ENCODE measurements around the gene TLE6. TPM values are rescaled to one million over a fixed set of nuclear protein-coding genes. Genes with fewer than 3 reads are reported as not detected.

TLE6 gene
- total and polyA plus RNA-seq, 10 of the 15 experiments (the other 5 are each of a cell fraction or from before 2014, with no cell fraction given) = 2.7 to 13.8 (median 6.4) TPM

- no peak for TF ChIP-seq REST (IDR thresholded peaks at IDR 0.05; ENCODE audit: low read depth, low read length)
Observed at GRCh38 chr19:2960120-2960519, 17.2 kb upstream of the TLE6 start (continued).

- H3K4me1 ChIP-seq (ENCODE audit: control insufficient read depth, insufficient read depth, low read length) = peaks cover 4% of the 10 kb centered on the region; the same call in 1 of the 2 replicates
- intact Hi-C loops (cut with micrococcal nuclease; ENCODE audit: unreplicated experiment) (loop anchor here (1.0 to 2.0 kb wide), 3 partner anchors 112 to 201 kb away; no protein-coding TSS in a partner anchor), in situ Hi-C loops (cut with MboI) (loop anchor here (5.0 kb wide), 1 partner anchor 140 kb away; no protein-coding TSS in a partner anchor)
- no peaks in the 10 kb centered on the region for H4K20me1 ChIP-seq (ENCODE audit: control insufficient read depth, insufficient read depth)
- ChIA-PET SMC1A (ENCODE audit: uncharacterized antibody, unreplicated experiment) (interaction anchor here (1.2 to 2.6 kb wide), 3 partner anchors 113 to 166 kb away, joined by 3 to 9 read pairs (median 5); no protein-coding TSS in a partner anchor), RAD21 (ENCODE audit: unreplicated experiment) (interaction anchor here (1.0 to 1.8 kb wide), 6 partner anchors 11 to 163 kb away, joined by 3 to 10 read pairs (median 3); no protein-coding TSS in a partner anchor), CTCF (interaction anchor here (0.6 to 3.0 kb wide), 12 partner anchors 8 to 198 kb away, joined by 3 to 33 read pairs (median 4); no protein-coding TSS in a partner anchor), POLR2A (interaction anchor here (0.7 kb wide), 1 partner anchor 75 kb away, joined by 4 read pairs; no protein-coding TSS in a partner anchor)
- BruUV-seq (replicated peaks) = no TSS peak
- whole genome bisulfite sequencing (ENCODE audit: insufficient coverage, insufficient replicate concordance, low lambda C conversion rate, missing lambda C conversion rate) = 42% methylated on average over 14 of the region's 17 CpGs
- no peaks in the 10 kb centered on the region for H3K79me2 ChIP-seq (ENCODE audit: control insufficient read depth, insufficient read depth, low read length)
- ATAC-seq (peak; percentile 78), FAIRE-seq (peak; percentile 56), DNase-seq (ENCODE audit: low read depth, low spot score) (peak; percentile 65)
- no peaks in the 10 kb centered on the region for H3K36me3 ChIP-seq (ENCODE audit: control insufficient read depth in 2 of 2, insufficient read depth in 2 of 2, low read length in 1 of 2)
- no peaks in the 10 kb centered on the region for H3K27me3 ChIP-seq (replicated peaks in 1 of 2; ENCODE audit: control insufficient read depth in 2 of 2, insufficient read depth in 2 of 2, low read length in 1 of 2)
- no peak overlapping the region for H3K9ac ChIP-seq (ENCODE audit: control insufficient read depth, insufficient read depth, low read length)
- peak overlapping the region; percentile 49; the same call in 1 of the 2 replicates for H2AFZ ChIP-seq (ENCODE audit: control insufficient read depth, low read depth, low read length)
- H3K9me3 ChIP-seq (replicated peaks; ENCODE audit: control insufficient read depth, insufficient read depth, low read length) = no peaks in the 10 kb centered on the region
- no peak overlapping the region for H3K4me2 ChIP-seq (ENCODE audit: control insufficient read depth, insufficient read depth)
- no peak overlapping the region for H3K4me3 ChIP-seq
- no peak overlapping the region for H3K27ac ChIP-seq (ENCODE audit: control insufficient read depth, insufficient read depth)
- TF ChIP-seq KLF5 (IDR thresholded peaks at IDR 0.05; ENCODE audit: partially characterized antibody) (no peak), E2F8 (IDR thresholded peaks at IDR 0.05; ENCODE audit: low read depth, partially characterized antibody) (peak; percentile 50), ZNF687 (IDR thresholded peaks at IDR 0.05) (no peak), TCF3 (IDR thresholded peaks at IDR 0.05; ENCODE audit: borderline replicate concordance, insufficient read depth, low read depth, low read length) (no peak), ASH2L (IDR thresholded peaks at IDR 0.05; ENCODE audit: borderline replicate concordance, low read depth) (no peak), CHD4 (IDR thresholded peaks at IDR 0.05) (no peak), NR2C2 (IDR thresholded peaks at IDR 0.05; ENCODE audit: borderline replicate concordance, control insufficient read depth, insufficient read length, low read depth) (no peak), CHD1 (IDR thresholded peaks at IDR 0.05; ENCODE audit: low read depth, low read length) (no peak)
Observed at GRCh38 chr19:2962018-2962670, 15.2 kb upstream of the TLE6 start.

Measured in GM12878 (cell line).